Measurements from ENCODE around the gene POLE3. TPM values are rescaled to one million over a fixed set of nuclear protein-coding genes. Genes with fewer than 3 reads are reported as not detected.
"Not testable (repeated sequence)": the region's sequence is repeated elsewhere in the genome, so short reads cannot be mapped to it uniquely, and the experiment has no call there.

Gene POLE3
- total and polyA plus RNA-seq, 3 donors from 2014 or later, result 76.8 to 93.3 (median 87.3) TPM

DNA sequence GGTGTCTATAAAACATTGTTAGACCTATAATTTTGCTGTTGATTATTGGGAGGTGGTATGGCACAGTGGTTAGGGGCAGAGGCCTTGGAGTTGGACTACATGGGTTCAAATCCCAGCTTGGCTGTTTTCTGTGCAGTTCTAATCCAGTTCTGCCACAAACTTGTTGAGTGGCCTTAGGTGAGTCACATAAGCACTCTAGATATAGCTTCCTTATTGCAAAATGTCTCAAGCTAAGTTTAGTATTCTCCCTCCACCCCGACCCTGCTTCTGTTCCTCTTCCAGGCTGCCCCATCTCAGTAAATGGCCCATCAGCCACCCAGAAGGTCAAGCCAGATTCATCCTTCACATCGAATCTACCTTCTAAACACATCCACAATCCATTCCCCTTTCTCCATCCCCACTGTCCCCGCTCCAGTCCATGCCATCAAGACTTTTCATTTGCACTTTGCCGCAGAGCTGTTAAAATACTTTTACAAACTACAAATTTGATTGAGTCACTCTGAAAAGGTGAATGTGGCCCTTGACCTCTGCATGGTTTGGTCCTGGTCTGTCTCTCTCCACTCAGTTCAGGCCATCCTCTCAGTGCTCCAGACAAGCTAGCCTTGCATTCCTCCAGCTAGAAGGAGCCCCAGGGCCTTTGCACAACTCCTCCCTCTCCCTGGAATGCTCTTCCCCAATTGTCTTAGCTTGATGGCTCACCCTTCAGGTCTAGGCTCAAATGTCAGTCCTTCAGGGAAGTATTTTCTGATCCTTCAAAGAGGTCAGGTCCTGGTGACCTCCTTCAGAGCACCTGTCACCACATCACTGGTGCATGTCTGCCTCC lies 23.7 kb downstream of the POLE3 start:
- no peaks in the 10 kb centered on the region for H3K9me3 ChIP-seq
- WGBS, 2 donors, result 92 to 95% methylated on average over 4 of the region's 4 CpGs
- TF ChIP-seq, protein P1, sequence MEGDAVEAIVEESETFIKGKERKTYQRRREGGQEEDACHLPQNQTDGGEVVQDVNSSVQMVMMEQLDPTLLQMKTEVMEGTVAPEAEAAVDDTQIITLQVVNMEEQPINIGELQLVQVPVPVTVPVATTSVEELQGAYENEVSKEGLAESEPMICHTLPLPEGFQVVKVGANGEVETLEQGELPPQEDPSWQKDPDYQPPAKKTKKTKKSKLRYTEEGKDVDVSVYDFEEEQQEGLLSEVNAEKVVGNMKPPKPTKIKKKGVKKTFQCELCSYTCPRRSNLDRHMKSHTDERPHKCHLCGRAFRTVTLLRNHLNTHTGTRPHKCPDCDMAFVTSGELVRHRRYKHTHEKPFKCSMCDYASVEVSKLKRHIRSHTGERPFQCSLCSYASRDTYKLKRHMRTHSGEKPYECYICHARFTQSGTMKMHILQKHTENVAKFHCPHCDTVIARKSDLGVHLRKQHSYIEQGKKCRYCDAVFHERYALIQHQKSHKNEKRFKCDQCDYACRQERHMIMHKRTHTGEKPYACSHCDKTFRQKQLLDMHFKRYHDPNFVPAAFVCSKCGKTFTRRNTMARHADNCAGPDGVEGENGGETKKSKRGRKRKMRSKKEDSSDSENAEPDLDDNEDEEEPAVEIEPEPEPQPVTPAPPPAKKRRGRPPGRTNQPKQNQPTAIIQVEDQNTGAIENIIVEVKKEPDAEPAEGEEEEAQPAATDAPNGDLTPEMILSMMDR (IDR thresholded peaks at IDR 0.05), result no peak
- TF ChIP-seq POLR2A (IDR thresholded peaks at IDR 0.05), result no peak
- H3K4me3 ChIP-seq, result no peak overlapping the region
- H3K27ac ChIP-seq, result no peak overlapping the region
- no peak for DNase-seq
- H3K4me1 ChIP-seq, result no peaks in the 10 kb centered on the region
- no peaks in the 10 kb centered on the region for H3K36me3 ChIP-seq (ENCODE audit: low read depth, missing control alignments)
- intact Hi-C loops (cut with DNase I; ENCODE audit: low total_unique reads), result no loop called here
- no peaks in the 10 kb centered on the region for H3K27me3 ChIP-seq

- no peaks in the 10 kb centered on the region for H3K27me3 ChIP-seq
- intact Hi-C loops (cut with DNase I; ENCODE audit: low total_unique reads), result no loop called here
- H3K9me3 ChIP-seq, result no peaks in the 10 kb centered on the region
- no peak overlapping the region for H3K27ac ChIP-seq
- 88 to 89% methylated on average over 8 of the region's 8 CpGs for WGBS, 2 donors
- no peak for DNase-seq
- TF ChIP-seq POLR2A (IDR thresholded peaks at IDR 0.05), result no peak
- TF ChIP-seq, protein P1 (IDR thresholded peaks at IDR 0.05), result no peak
- no peaks in the 10 kb centered on the region for H3K36me3 ChIP-seq (ENCODE audit: low read depth, missing control alignments)
- no peak overlapping the region for H3K4me3 ChIP-seq
- peaks cover 8% of the 10 kb centered on the region for H3K4me1 ChIP-seq
These were observed 28.5 kb downstream of the POLE3 start for GRCh38 chr9:113381909-113382411.

DNA sequence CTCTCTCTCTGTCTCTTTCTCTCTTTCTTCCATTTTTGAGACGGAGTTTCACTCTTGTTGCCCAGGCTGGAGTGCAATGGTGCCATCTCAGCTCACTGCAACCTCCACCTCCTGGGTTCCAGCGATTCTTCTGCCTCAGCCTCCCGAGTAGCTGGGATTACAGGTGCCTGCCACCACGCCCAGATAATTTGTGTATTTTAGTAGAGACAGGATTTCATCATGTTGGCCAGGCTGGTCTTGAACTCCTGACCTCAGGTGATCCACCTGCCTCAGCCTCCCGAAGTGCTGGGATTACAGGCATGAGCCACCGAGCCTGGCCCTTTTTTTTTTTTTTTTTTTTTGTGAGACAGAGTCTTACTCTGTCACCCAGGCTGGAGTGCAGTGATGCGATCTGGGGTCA lies 29.0 kb downstream of the POLE3 start:
- intact Hi-C loops (cut with DNase I; ENCODE audit: low total_unique reads); H3K27ac ChIP-seq; H3K4me1 ChIP-seq; DNase-seq; H3K27me3 ChIP-seq; H3K36me3 ChIP-seq (ENCODE audit: low read depth, missing control alignments); H3K4me3 ChIP-seq; H3K9me3 ChIP-seq: not testable (repeated sequence)
- WGBS, 2 donors, result 93 to 94% methylated on average over 4 to 7 of the region's 7 CpGs

GRCh38 chr9:113380869-113381378 lies 29.6 kb downstream of the POLE3 start:
- Histone ChIP-seq H3K4me3 (no peak overlapping the region), H3K27me3 (no peaks in the 10 kb centered on the region), H3K36me3 (ENCODE audit: low read depth, missing control alignments) (no peaks in the 10 kb centered on the region), H3K27ac (no peak overlapping the region), H3K9me3 (no peaks in the 10 kb centered on the region), H3K4me1 (peaks cover 8% of the 10 kb centered on the region)
- 50 to 71% methylated on average over 1 of the region's 1 CpG for WGBS, 2 donors
- TF ChIP-seq POLR2A (IDR thresholded peaks at IDR 0.05), result no peak
- TF ChIP-seq, protein P1 (IDR thresholded peaks at IDR 0.05), result no peak
- no peak for DNase-seq
- intact Hi-C loops (cut with DNase I; ENCODE audit: low total_unique reads), result no loop called here

- H3K4me3 ChIP-seq; intact Hi-C loops (cut with DNase I; ENCODE audit: low total_unique reads); H3K27me3 ChIP-seq; H3K36me3 ChIP-seq (ENCODE audit: low read depth, missing control alignments); DNase-seq; H3K27ac ChIP-seq; H3K9me3 ChIP-seq: not testable (repeated sequence)
- 81 to 96% methylated on average over 2 of the region's 2 CpGs for WGBS, 2 donors
- H3K4me1 ChIP-seq, result peaks cover 12% of the 10 kb centered on the region
These were observed 30.7 kb downstream of the POLE3 start for GRCh38 chr9:113379829-113380210.

GRCh38 chr9:113379094-113379828 lies 31.2 kb downstream of the POLE3 start:
- intact Hi-C loops (cut with DNase I; ENCODE audit: low total_unique reads), result not testable (repeated sequence)

More at GRCh38 chr9:113379094-113379828, 31.2 kb downstream of the POLE3 start:
- H3K4me3 ChIP-seq; H3K36me3 ChIP-seq (ENCODE audit: low read depth, missing control alignments); H3K9me3 ChIP-seq; H3K27ac ChIP-seq; H3K27me3 ChIP-seq; DNase-seq: not testable (repeated sequence)
- peaks cover 12% of the 10 kb centered on the region for H3K4me1 ChIP-seq
- 53 to 69% methylated on average over 23 to 24 of the region's 24 CpGs for WGBS, 2 donors

Measured in testis (tissue), 3 donors.